Naive B cell (primary cell): ENCODE results near the gene MYO10. TPM values are rescaled to one million over a fixed set of nuclear protein-coding genes. Genes with fewer than 3 reads are reported as not detected.
"Not testable (repeated sequence)": the region's sequence is repeated elsewhere in the genome, so short reads cannot be mapped to it uniquely, and the experiment has no call there.

Source experiments
- ATAC-seq, 2 donors: fragments of 150-1000 bp; cut with Tn5 transposase; 2 replicates each; pipeline ENCODE4 v1.10.0; 2021; ENCODE audit warnings: low read depth in 2 of 2, mild to moderate bottlenecking in 2 of 2, moderate library complexity in 2 of 2
- DNase-seq: peaks from one replicate; pipeline ENCODE4 v3.0.0; 2022
- H3K27ac Mint-ChIP-seq, 6 donors: one replicate each; pipeline ENCODE4 v1.8.0; 2020 to 2022; ENCODE audit warnings: mild to moderate bottlenecking in 6 of 6, mixed read lengths in 6 of 6, moderate library complexity in 5 of 6, inconsistent platforms in 2 of 6
- H3K27me3 Mint-ChIP-seq, 3 donors: one replicate each; pipeline ENCODE4 v1.8.0; 2021 to 2022; ENCODE audit warnings: mixed read lengths in 3 of 3, mild to moderate bottlenecking in 1 of 3
- H3K36me3 Mint-ChIP-seq, 2 donors: one replicate each; pipeline ENCODE4 v1.8.0; 2020 to 2022; ENCODE audit warnings: mixed read lengths in 2 of 2, inconsistent platforms in 1 of 2, mild to moderate bottlenecking in 1 of 2
- H3K4me1 Mint-ChIP-seq, 3 donors: one replicate each; pipeline ENCODE4 v1.8.0; 2020 to 2022; ENCODE audit warnings: mixed read lengths in 3 of 3, inconsistent platforms in 1 of 3, mild to moderate bottlenecking in 1 of 3, moderate library complexity in 1 of 3
- H3K4me3 Mint-ChIP-seq, 8 donors: one replicate each; pipeline ENCODE4 v1.8.0; 2020 to 2022; ENCODE audit warnings: mild to moderate bottlenecking in 8 of 8, mixed read lengths in 8 of 8, moderate library complexity in 8 of 8, inconsistent platforms in 2 of 8
- H3K9me3 Mint-ChIP-seq, 7 donors: one replicate each; pipeline ENCODE4 v1.8.0; 2020 to 2022; ENCODE audit warnings: mixed read lengths in 7 of 7, mild to moderate bottlenecking in 5 of 7, inconsistent platforms in 2 of 7, moderate library complexity in 1 of 7
- polyA plus RNA-seq, 6 donors: library from polyadenylated mRNA; unstranded; fragments of 300-500 nt; fragmentation: Illumina TruSeq; gene quantifications; one replicate each; pipeline ENCODE4 v1.2.3, GENCODE V29; 2021; ENCODE audit warnings: low read depth in 6 of 6

MYO10 gene
- polyA plus RNA-seq, result under 1 TPM in 2 of 6 donors, not detected in 4; 0.03 to 0.87 TPM

DNA sequence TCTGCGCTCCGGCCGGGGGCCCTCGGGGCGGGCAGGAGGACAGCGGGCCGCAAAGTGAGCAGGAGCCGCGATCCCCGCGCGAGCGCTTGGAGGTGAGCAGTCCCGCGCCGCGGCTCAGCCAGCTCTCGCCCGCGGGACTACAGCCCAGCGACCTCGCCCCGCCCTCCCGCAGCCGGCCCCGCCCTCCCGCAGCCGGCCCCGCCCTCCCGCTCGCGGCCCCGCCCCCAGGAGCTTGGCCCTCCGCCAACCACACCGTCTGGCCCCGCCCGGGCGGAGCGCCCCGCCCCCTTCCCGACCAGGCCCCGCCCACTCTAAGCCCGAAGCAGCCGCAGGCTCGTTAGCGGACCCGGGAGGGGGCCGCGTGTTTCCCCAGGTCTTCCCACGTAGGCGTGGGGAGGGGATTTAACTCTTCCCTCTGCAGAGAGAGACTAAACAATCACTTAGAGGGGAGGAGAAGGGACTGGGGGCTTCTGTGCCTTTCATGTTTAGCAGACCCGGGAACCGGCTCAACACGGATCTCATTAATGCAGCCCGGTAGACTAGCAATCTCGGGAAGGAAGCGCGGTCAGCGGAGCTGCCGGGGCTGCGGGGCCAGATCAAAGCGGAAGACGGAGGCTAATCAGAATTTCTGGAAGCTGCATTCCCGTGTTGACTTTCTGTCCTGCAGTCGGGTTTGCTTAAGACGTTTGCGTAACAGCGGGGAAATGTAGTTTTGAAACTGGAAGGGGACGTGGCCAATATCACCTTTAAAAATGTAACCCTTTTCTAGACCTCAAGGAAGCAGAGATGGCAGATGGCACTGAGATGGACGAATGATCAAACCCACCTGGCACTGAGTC lies at the start of gene MYO10:
MYO10 (minus strand) TSS at position 139 of the 839 bp plus-strand sequence. CDS start 480 bp downstream, outside the sequence.
- peak within 1 kb of the TSS; percentile 79 to 93 (median 87) for H3K4me3 Mint-ChIP-seq
- ATAC-seq (peak; percentile 60 to 64), DNase-seq (peak; percentile 10)
- peaks cover 56 to 73% (median 64%) of the 10 kb centered on the region in 3 donors for H3K27me3 Mint-ChIP-seq
- H3K27ac Mint-ChIP-seq, result peak within 1 kb of the TSS in 2 of 6 donors; percentile 54 to 62
- peaks cover 0 to 33% (median 6%) of the 10 kb centered on the region in 7 donors for H3K9me3 Mint-ChIP-seq
- peaks cover 13 to 30% (median 14%) of the 10 kb centered on the region in 3 donors for H3K4me1 Mint-ChIP-seq
- H3K36me3 Mint-ChIP-seq, result no peaks in the 10 kb centered on the region

DNA sequence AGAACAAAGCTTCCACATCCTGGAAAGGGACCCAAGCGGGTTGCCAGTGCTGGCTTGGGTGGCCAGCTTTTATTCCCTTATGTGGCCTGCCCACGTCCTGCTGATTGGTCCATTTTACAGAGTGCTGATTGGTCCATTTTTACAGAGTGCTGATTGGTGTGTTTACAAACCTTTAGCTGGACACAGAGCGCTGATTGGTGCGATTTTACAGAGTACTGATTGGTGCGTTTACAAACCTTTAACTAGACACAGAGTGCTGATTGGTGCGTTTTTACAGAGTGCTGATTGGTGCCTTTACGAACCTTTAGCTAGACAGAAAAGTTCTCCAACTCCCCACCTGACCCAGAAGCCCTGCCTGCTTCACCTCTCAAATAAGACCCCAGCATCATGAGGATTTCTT lies 49.2 kb upstream of the MYO10 start:
- DNase-seq, H3K4me1 Mint-ChIP-seq: not testable (repeated sequence)

DNA sequence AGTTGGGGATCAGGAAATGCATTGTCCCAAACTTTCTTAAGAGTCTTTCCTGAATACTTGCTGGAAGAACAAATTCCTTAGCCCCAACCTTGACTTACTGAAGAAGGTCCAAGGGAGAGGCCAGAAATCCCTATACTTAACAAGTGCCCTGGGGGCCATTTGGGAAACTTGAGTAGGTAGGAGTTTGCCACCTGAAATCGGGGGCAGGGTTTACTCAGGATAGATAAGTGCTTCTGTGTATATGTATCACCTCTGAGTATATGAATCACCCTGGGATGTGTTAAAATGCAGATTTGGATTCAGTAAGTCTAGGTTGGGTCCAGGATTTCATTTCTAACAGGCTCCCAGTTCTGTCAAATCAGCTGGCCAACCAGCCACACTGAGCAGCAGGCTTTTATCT lies 47.9 kb upstream of the MYO10 start:
- H3K27ac Mint-ChIP-seq, result no peak overlapping the region
- no peak for DNase-seq
- peaks cover 0 to 8% (median 1%) of the 10 kb centered on the region in 7 donors for H3K9me3 Mint-ChIP-seq
- H3K4me3 Mint-ChIP-seq, result no peak overlapping the region
- no peaks in the 10 kb centered on the region for H3K4me1 Mint-ChIP-seq
- H3K36me3 Mint-ChIP-seq, result no peaks in the 10 kb centered on the region
- H3K27me3 Mint-ChIP-seq, result peaks cover 0 to 7% (median 0%) of the 10 kb centered on the region in 3 donors
- ATAC-seq, result no peak

More for the DNA sequence above, 49.2 kb upstream of the MYO10 start:
- H3K27me3 Mint-ChIP-seq, ATAC-seq, H3K9me3 Mint-ChIP-seq, H3K4me3 Mint-ChIP-seq, H3K36me3 Mint-ChIP-seq, H3K27ac Mint-ChIP-seq: not testable (repeated sequence)

DNA sequence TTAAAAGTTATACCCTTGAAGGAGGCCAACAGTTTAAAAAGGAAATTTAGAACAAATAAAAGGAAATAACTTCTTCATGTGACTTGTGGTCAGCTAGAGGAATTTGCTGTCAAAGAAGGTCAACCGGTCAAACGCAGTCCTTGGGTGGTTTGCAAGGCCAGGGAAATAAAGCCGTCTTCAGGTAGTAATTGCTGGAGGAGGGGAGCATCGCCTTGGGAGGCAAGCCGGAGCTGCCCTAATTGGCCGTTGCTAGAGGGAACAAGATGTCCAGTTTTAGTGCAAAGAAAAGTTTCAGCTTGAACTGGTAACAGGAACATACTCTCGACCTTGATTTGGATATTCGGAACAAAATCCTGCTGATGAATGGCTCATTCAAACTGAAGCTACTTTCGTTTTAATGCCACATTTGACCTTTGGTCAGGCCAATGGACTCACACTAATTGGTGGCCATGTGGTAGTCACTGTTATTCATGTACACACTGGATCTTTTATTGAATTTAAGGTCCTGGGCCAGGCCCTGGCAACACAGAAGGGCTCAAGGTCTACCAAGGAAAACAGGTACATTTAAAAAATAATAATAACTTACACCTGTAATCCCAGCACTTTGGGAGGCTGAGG lies 47.0 kb upstream of the MYO10 start:
- ATAC-seq (no peak), DNase-seq (no peak)
- H3K36me3 Mint-ChIP-seq, result no peaks in the 10 kb centered on the region
- H3K27me3 Mint-ChIP-seq, result peaks cover 0 to 7% (median 0%) of the 10 kb centered on the region in 3 donors
- H3K4me3 Mint-ChIP-seq, result no peak overlapping the region
- H3K27ac Mint-ChIP-seq, result no peak overlapping the region
- no peaks in the 10 kb centered on the region for H3K4me1 Mint-ChIP-seq
- peaks cover 0 to 8% (median 1%) of the 10 kb centered on the region in 7 donors for H3K9me3 Mint-ChIP-seq

DNA sequence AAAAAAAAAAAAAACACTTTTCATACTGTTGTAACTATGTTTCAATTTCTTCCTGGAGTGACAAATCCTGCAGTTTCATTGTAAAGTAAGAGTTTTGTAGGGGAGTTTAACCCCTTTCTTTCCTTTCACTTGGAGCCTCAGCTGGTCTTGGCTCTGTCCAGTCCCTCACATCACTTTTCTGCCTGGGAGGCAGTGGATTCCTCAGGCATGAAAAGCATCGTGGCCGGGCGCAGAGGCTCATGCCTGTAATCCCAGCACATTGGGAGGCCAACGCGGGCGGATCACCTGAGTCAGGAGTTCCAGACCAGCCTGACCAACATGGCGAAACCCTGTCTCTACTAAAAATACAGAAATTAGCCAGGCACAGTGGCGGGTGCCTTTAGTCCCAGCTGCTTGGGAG lies 45.6 kb upstream of the MYO10 start:
- H3K4me1 Mint-ChIP-seq, result no peaks in the 10 kb centered on the region
- no peak overlapping the region for H3K4me3 Mint-ChIP-seq
- DNase-seq (no peak), ATAC-seq (no peak)
- H3K27ac Mint-ChIP-seq, result no peak overlapping the region
- no peaks in the 10 kb centered on the region for H3K36me3 Mint-ChIP-seq
- peaks cover 0 to 7% (median 0%) of the 10 kb centered on the region in 3 donors for H3K27me3 Mint-ChIP-seq
- H3K9me3 Mint-ChIP-seq, result peaks cover 0 to 8% (median 3%) of the 10 kb centered on the region in 7 donors

DNA sequence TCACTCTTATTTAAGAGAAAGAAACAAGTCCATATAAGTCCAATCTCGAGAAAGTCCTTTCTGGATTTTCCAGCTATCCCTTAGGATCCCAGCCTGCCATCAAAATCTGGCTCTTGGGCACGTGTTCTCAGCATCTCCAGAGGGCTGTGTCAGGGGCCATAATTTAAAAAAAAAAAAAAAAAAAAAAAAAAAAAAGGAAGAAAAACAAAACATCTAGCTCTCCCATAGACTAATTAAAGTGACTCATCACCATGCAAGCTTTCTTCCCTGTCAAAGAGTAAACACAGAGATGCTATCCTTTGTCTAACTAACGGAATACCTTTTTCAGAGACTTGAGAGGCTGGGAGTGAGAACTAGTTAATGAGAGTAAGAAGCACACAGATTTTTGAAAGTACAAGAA lies 44.9 kb upstream of the MYO10 start:
- no peak overlapping the region for H3K27ac Mint-ChIP-seq
- no peaks in the 10 kb centered on the region for H3K4me1 Mint-ChIP-seq
- H3K36me3 Mint-ChIP-seq, result no peaks in the 10 kb centered on the region
- H3K27me3 Mint-ChIP-seq, result peaks cover 0 to 7% (median 0%) of the 10 kb centered on the region in 3 donors
- DNase-seq (no peak), ATAC-seq (no peak)
- H3K9me3 Mint-ChIP-seq, result peaks cover 0 to 8% (median 3%) of the 10 kb centered on the region in 7 donors
- no peak overlapping the region for H3K4me3 Mint-ChIP-seq

DNA sequence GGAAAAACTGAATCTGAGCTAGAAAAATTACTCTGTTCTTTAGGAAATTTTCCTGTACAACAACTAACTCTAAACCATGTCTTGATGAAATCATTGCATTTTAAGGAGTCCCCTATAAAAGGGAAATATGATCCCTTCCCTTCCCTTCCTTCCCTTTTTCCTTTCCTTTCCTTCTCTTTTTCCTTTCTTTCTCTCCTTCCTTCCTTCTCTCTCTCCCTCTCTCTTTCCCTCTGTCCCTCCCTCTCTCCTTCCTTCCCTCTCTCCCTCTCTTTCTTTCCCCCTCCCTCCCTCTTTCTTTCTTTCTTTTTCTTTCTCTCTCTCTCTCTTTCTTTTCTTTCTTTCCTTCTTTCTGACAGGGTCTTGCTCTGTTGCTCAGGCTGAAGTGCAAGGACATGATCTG lies 42.2 kb upstream of the MYO10 start:
- no peak for ATAC-seq
- Mint-ChIP-seq H3K36me3 (no peaks in the 10 kb centered on the region), H3K27me3 (peaks cover 0 to 7% (median 0%) of the 10 kb centered on the region in 3 donors), H3K4me3 (no peak overlapping the region), H3K27ac (no peak overlapping the region), H3K9me3 (peaks cover 0 to 4% (median 0%) of the 10 kb centered on the region in 7 donors), H3K4me1 (no peaks in the 10 kb centered on the region)
- DNase-seq, result no peak

DNA sequence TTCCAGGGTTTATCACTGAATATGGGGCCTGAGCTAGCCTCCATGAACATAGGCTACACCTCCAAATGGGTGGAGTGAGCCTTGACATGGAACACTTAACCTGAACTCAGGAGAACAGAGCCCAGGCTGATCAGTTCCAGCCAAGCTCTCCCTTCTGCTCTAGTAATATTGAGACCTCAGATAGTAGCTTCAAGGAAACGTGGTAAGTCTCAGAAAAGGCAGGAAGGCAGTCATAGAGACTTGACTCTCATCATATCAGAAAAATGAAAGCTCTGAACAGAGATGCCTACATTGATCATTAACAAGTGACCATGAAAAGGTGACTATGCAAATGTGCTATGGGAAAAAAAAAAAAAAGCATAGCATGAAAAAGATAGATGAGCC lies 40.5 kb upstream of the MYO10 start:
- Mint-ChIP-seq H3K9me3 (peaks cover 0 to 4% (median 0%) of the 10 kb centered on the region in 7 donors), H3K27ac (peak overlapping the region in 1 of 6 donors; percentile 45), H3K36me3 (no peaks in the 10 kb centered on the region), H3K27me3 (peaks cover 0 to 7% (median 5%) of the 10 kb centered on the region in 3 donors), H3K4me3 (no peak overlapping the region), H3K4me1 (no peaks in the 10 kb centered on the region)
- ATAC-seq (no peak), DNase-seq (no peak)

DNA sequence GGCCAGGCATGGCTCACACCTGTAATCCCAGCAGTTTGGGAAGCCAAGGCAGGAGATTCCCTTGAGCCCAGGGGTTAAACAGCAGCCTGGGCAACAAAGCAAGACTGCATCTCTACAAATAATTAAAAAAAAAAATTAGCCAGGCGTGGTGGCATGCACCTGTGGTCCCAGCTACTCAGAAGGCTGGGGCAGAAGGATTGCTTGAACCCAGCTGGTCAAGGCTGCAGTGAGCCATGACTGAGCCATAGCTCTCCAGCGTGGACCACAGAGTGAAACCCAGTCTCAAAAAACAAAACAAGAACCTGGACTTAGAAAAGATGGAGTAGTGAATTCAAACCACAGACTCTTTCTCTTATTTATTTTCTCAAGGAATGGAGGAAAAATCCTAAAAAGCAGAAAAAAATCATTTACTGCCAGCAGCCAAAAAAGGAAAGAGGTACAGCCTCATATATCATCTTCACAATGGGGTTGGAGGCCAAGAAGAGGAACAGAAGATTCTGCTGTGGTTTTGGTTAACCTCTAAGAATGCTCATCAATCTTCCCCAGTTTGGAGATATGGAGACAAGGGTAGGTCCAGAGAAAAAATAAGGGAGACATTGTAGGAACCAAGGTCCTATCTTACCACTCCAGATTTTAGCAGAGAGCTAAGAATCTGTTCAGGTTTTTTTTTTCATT lies 40.0 kb upstream of the MYO10 start:
- Mint-ChIP-seq H3K4me1 (no peaks in the 10 kb centered on the region), H3K36me3 (no peaks in the 10 kb centered on the region), H3K4me3 (no peak overlapping the region), H3K27me3 (peaks cover 0 to 5% (median 4%) of the 10 kb centered on the region in 3 donors), H3K27ac (no peak overlapping the region), H3K9me3 (peaks cover 0 to 4% (median 0%) of the 10 kb centered on the region in 7 donors)
- DNase-seq (no peak), ATAC-seq (no peak)

DNA sequence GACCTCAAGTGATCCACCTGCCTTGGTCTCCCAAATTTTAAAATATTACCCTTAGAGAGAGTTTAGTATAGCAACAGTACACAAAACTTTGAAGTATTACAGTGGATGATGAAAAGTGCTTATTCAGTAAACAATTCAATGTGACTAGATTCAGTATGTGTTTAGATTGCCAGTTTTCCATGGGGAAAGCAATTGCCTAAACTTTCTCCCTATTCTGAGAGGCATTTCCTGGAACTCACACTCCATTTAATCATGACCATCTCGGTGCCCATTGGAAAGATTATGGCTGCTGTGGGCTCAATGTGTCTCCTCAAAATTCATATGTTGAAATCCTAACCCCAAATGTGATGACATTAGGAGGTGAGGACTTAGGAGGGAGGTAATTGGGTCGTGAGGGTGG lies 38.9 kb upstream of the MYO10 start:
- no peak for DNase-seq
- H3K36me3 Mint-ChIP-seq, result no peaks in the 10 kb centered on the region
- peaks cover 0 to 5% (median 0%) of the 10 kb centered on the region in 3 donors for H3K27me3 Mint-ChIP-seq
- no peak overlapping the region for H3K27ac Mint-ChIP-seq
- H3K4me1 Mint-ChIP-seq, result no peaks in the 10 kb centered on the region
- no peak for ATAC-seq
- H3K4me3 Mint-ChIP-seq, result no peak overlapping the region
- peaks cover 0 to 4% (median 0%) of the 10 kb centered on the region in 7 donors for H3K9me3 Mint-ChIP-seq

DNA sequence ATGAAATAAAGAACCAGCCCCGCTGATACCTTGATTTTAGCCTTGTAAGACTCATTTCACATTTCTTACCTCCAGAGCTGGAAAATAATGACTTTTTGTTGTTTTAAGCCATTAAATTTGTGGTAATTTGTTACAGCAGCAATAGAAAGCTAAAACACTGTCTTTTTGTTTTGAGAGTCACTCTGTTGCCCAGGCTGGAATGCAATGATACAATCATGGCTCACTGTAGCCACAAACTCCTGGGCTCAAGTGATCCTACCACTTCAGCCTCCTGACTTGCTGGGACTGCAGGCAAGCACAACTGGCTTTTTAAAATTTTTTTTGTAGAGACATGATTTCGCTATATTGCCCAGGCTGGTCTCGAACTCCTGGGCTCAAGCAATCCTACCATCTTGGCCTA lies 34.7 kb upstream of the MYO10 start:
- H3K36me3 Mint-ChIP-seq, result no peaks in the 10 kb centered on the region
- no peak for ATAC-seq
- H3K27ac Mint-ChIP-seq, result no peak overlapping the region
- H3K4me1 Mint-ChIP-seq, result no peaks in the 10 kb centered on the region
- no peak for DNase-seq
- H3K4me3 Mint-ChIP-seq, result no peak overlapping the region
- H3K27me3 Mint-ChIP-seq, result peaks cover 0 to 5% (median 0%) of the 10 kb centered on the region in 3 donors
- peaks cover 0 to 5% (median 0%) of the 10 kb centered on the region in 7 donors for H3K9me3 Mint-ChIP-seq

DNA sequence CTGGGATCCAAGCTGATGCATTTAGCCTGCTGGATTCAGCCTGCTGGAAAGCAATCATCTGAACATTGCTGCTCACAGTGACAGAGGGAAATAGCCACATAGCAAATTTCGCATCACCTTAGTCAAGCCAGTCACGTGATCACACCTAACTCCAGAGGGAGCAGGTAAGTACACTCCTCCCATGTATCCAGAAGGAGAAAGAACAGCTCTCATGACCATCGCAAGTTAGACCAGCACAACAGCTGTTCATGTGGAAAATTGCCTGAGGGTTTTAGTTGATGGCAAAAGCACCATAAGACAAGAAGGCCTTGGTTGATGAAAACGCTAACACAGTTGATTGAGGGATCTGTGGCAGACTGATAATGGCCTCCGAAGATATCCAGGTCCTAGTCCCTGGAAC lies 34.2 kb upstream of the MYO10 start:
- H3K4me3 Mint-ChIP-seq, result no peak overlapping the region
- no peaks in the 10 kb centered on the region for H3K4me1 Mint-ChIP-seq
- no peak overlapping the region for H3K27ac Mint-ChIP-seq
- ATAC-seq, result no peak
- peaks cover 0 to 5% (median 0%) of the 10 kb centered on the region in 3 donors for H3K27me3 Mint-ChIP-seq
- no peak for DNase-seq
- peaks cover 0 to 5% (median 0%) of the 10 kb centered on the region in 7 donors for H3K9me3 Mint-ChIP-seq
- no peaks in the 10 kb centered on the region for H3K36me3 Mint-ChIP-seq

DNA sequence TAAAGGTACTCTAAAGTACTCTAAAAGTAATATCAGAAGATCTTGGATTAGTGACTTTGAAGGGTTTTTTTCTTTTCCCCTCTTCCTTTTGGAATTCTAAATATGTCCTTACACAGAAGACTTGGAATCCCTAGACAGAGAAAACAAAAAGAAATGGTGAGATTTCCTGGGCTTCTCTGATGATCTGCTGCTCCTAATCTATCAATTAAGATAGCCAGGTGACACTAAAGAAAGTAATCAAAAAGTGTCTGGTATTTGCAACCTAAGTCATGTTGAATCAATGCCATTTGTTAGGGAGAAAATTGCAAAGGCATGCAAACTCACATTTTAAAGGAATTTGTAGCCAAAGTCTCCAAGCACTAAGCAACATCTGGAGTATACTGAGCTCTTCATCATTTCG lies 29.5 kb upstream of the MYO10 start:
- Mint-ChIP-seq H3K27ac (no peak overlapping the region), H3K9me3 (peaks cover 0 to 3% (median 0%) of the 10 kb centered on the region in 7 donors), H3K36me3 (no peaks in the 10 kb centered on the region), H3K27me3 (no peaks in the 10 kb centered on the region), H3K4me3 (no peak overlapping the region), H3K4me1 (no peaks in the 10 kb centered on the region)
- DNase-seq (no peak), ATAC-seq (no peak)
